HepG2 (cell line): Measurements from ENCODE around the gene ANKRD31. TPM values are rescaled to one million over a fixed set of nuclear protein-coding genes. Genes with fewer than 3 reads are reported as not detected.
A peak's percentile ranks its signal among the peaks of the same experiment; 100 is the strongest.

ENCODE experiments used
- ATAC-seq: fragments of 200-7000 bp; cut with Tn5 transposase; 3 replicates; pipeline ENCODE4 v1.9.1; 2020; ENCODE audit warnings: mild to moderate bottlenecking, moderate library complexity
- BruUV-seq: library from RNA; stranded (reverse); fragments of 400-500 nt; replicated peaks from 2 replicates; lab custom pipeline; 2021; lab: Mats Ljungman, UMichigan
- CTCF ChIA-PET: fragments of 300-600 bp; formaldehyde crosslinking; extraction: SDS; loops from one replicate; lab custom pipeline; 2021; ENCODE audit warnings: low total read pairs, inconsistent platforms, low intra/inter-chr PET ratio; lab: Yijun Ruan, JAX
- POLR2A ChIA-PET: fragments of 350-600 bp; sonication (Branson Sonifier 250); formaldehyde crosslinking; loops from one replicate; lab custom pipeline; 2020; ENCODE audit warnings: antibody characterized with exemption, inconsistent platforms; lab: Yijun Ruan, JAX
- DNase-seq: peaks from one replicate; pipeline ENCODE4 v3.0.0-alpha.2; 2015; ENCODE audit warnings: low spot score
- FAIRE-seq: peaks from 3 replicates; lab custom pipeline; 2011; peaks lifted over from hg19 to GRCh38; lab: Jason Lieb, UNC
- H2AFZ ChIP-seq: one replicate; pipeline ENCODE4 v1.6.1; 2011; ENCODE audit warnings: low read length, inconsistent platforms
- H3K27ac ChIP-seq: fragments of 300-600 bp; 3 replicates; pipeline ENCODE4 v1.8.0; 2011; ENCODE audit warnings: mixed run types, mild to moderate bottlenecking, mixed read lengths, low read length, inconsistent platforms; ENCODE audit not compliant: insufficient read depth; ENCODE audit errors: extremely low read length
- H3K27me3 ChIP-seq, 2 experiments: fragments of 200-600 bp in 1 of 2; 2 replicates in 1 of 2; 3 replicates in 1 of 2; pipeline versions ENCODE4 v1.6.0 to v1.8.0; 2011; ENCODE audit warnings: low read length in 2 of 2, mild to moderate bottlenecking in 2 of 2, moderate library complexity in 2 of 2, inconsistent platforms in 1 of 2; ENCODE audit not compliant: insufficient read depth in 2 of 2, control insufficient read depth in 1 of 2
- H3K36me3 ChIP-seq, 2 experiments: fragments of 200-600 bp in 1 of 2; replicated peaks in 1 of 2; 2 replicates in 1 of 2; 3 replicates in 1 of 2; pipeline versions ENCODE4 v1.5.1 to v1.8.0; 2011; ENCODE audit warnings: low read length in 2 of 2, inconsistent platforms in 1 of 2; ENCODE audit not compliant: insufficient read depth in 2 of 2, control insufficient read depth in 1 of 2
- H3K4me1 ChIP-seq: 2 replicates; pipeline ENCODE4 v1.5.1; 2012; ENCODE audit warnings: low read length, inconsistent platforms; ENCODE audit not compliant: insufficient read depth
- H3K4me2 ChIP-seq: 2 replicates; pipeline ENCODE4 v1.6.0; 2011; ENCODE audit warnings: low read depth, low read length, inconsistent platforms
- H3K4me3 ChIP-seq, 3 experiments: fragments of 200-600 bp in 1 of 3; sonication (generic), shearing (Covaris generic) in 1 of 3; replicated peaks in 1 of 3; 2 replicates each; pipeline ENCODE4 v1.5.1; 2011 to 2016; ENCODE audit warnings: low read length in 3 of 3, inconsistent platforms in 2 of 3, low read depth in 2 of 3, mild to moderate bottlenecking in 2 of 3, control low read depth in 1 of 3, mixed read lengths in 1 of 3; ENCODE audit not compliant: insufficient read depth in 1 of 3
- H3K79me2 ChIP-seq: one replicate; pipeline ENCODE4 v1.6.1; 2011; ENCODE audit warnings: low read length, inconsistent platforms; ENCODE audit not compliant: insufficient read depth
- H3K9ac ChIP-seq: 2 replicates; pipeline ENCODE4 v1.6.0; 2011; ENCODE audit warnings: mild to moderate bottlenecking, low read depth, low read length, inconsistent platforms; ENCODE audit not compliant: insufficient read depth
- H3K9me3 ChIP-seq: 2 replicates; pipeline ENCODE4 v1.5.1; 2012; ENCODE audit warnings: mild to moderate bottlenecking, low read length
- H4K20me1 ChIP-seq: 2 replicates; pipeline ENCODE4 v1.6.0; 2011; ENCODE audit warnings: inconsistent platforms, mild to moderate bottlenecking, low read length, moderate library complexity; ENCODE audit not compliant: insufficient read depth
- ARID4A ChIP-seq: sonication (generic); formaldehyde crosslinking; IDR thresholded peaks from 2 replicates; pipeline ENCODE4 v1.5.0; 2020; ENCODE audit warnings: mild to moderate bottlenecking, missing genetic modification reagents, borderline replicate concordance
- CSRNP2 ChIP-seq: sonication (generic); formaldehyde crosslinking; conservative IDR thresholded peaks from 2 replicates; pipeline ENCODE4 v1.8.0; 2022; ENCODE audit warnings: low read depth, missing genetic modification reagents
- DNMT3B ChIP-seq: conservative IDR thresholded peaks from 2 replicates; pipeline ENCODE4 v1.6.1; 2016; ENCODE audit warnings: missing biosample characterization, control low read depth
- HINFP ChIP-seq: sonication (generic); formaldehyde crosslinking; IDR thresholded peaks from 2 replicates; pipeline ENCODE4 v1.4.0; 2020; ENCODE audit warnings: low read depth, mild to moderate bottlenecking, missing genetic modification reagents
- HMG20A ChIP-seq: IDR thresholded peaks from 2 replicates; pipeline ENCODE4 v1.6.1; 2016; ENCODE audit warnings: borderline replicate concordance
- HOXA3 ChIP-seq: sonication (generic); formaldehyde crosslinking; IDR thresholded peaks from 2 replicates; pipeline ENCODE4 v1.5.0; 2020; ENCODE audit warnings: missing genetic modification reagents
- KMT2A ChIP-seq: sonication (generic); formaldehyde crosslinking; IDR thresholded peaks from 2 replicates; pipeline ENCODE4 v1.4.0; 2020; ENCODE audit warnings: missing genetic modification reagents
- NFIC ChIP-seq: IDR thresholded peaks from 2 replicates; pipeline ENCODE4 v1.6.1; 2012; ENCODE audit warnings: mild to moderate bottlenecking, low read length, inconsistent platforms
- SMC3 ChIP-seq: IDR thresholded peaks from 2 replicates; pipeline ENCODE4 v1.6.1; 2011; ENCODE audit warnings: low read length, improper control_type of control experiment
- ZC3H13 ChIP-seq: sonication (generic); formaldehyde crosslinking; IDR thresholded peaks from 2 replicates; pipeline ENCODE4 v1.8.1; 2023; ENCODE audit warnings: mild to moderate bottlenecking, missing genetic modification reagents, moderate library complexity
- ZFP1 ChIP-seq: IDR thresholded peaks from 2 replicates; pipeline ENCODE4 v1.6.1; 2016
- ZNF232 ChIP-seq: sonication (generic); formaldehyde crosslinking; IDR thresholded peaks from 2 replicates; pipeline ENCODE4 v1.4.0; 2020; ENCODE audit warnings: missing genetic modification reagents, borderline replicate concordance
- ZNF234 ChIP-seq: sonication (generic); formaldehyde crosslinking; conservative IDR thresholded peaks from 2 replicates; pipeline ENCODE4 v1.5.1; 2020; ENCODE audit warnings: mild to moderate bottlenecking, missing genetic modification reagents
- ZNF343 ChIP-seq: sonication (generic); formaldehyde crosslinking; IDR thresholded peaks from 2 replicates; pipeline ENCODE4 v1.4.0; 2020; ENCODE audit warnings: mild to moderate bottlenecking, missing genetic modification reagents
- ZNF790 ChIP-seq: sonication (generic); formaldehyde crosslinking; IDR thresholded peaks from 2 replicates; pipeline ENCODE4 v1.8.0; 2022; ENCODE audit warnings: missing genetic modification reagents, mild to moderate bottlenecking, borderline replicate concordance
- ZNF891 ChIP-seq: sonication (generic); formaldehyde crosslinking; IDR thresholded peaks from 2 replicates; pipeline ENCODE4 v1.5.0; 2020; ENCODE audit warnings: mild to moderate bottlenecking, missing genetic modification reagents
- ZXDC ChIP-seq: sonication (generic); formaldehyde crosslinking; IDR thresholded peaks from 2 replicates; pipeline ENCODE4 v1.5.0; 2020; ENCODE audit warnings: mild to moderate bottlenecking, missing genetic modification reagents
- in situ Hi-C: cut with HindIII; loops from 2 replicates; pipeline ENCODE4 v1.10.0; 2017; ENCODE audit warnings: low pct_unique_long_range_greater_than_20kb; ENCODE audit not compliant: extremely low pct_ligation_motif_present
- intact Hi-C: fragments of 100-400 bp; cut with micrococcal nuclease; formaldehyde crosslinking; loops from one replicate; pipeline ENCODE4 v1.10.0; 2022; ENCODE audit not compliant: unreplicated experiment
- polyA plus RNA-seq, 8 experiments: library from polyadenylated mRNA; depleted of rRNA in 3 of 8; stranded (reverse) in 7 of 8; unstranded in 1 of 8; fragments of >200 nt; fragmentation: Illumina TruSeq in 4 of 8; extraction: Trizol in 4 of 8; gene quantifications; 2 replicates each; pipeline versions ENCODE4 v1.2.1 to v1.2.3, GENCODE V29; 2011 to 2016; ENCODE audit warnings: low read depth in 4 of 8, missing spikeins in 1 of 8, mixed read lengths in 1 of 8; ENCODE audit not compliant: insufficient read depth in 1 of 8
- total RNA-seq, 5 experiments: library from RNA; depleted of rRNA; stranded (reverse); fragments of >200 nt; fragmentation: Illumina TruSeq; extraction: Trizol; gene quantifications; 2 replicates each; pipeline ENCODE4 v1.2.3, GENCODE V29; 2016; ENCODE audit warnings: low read depth in 1 of 5

The ANKRD31 gene
- total and polyA plus RNA-seq, 2 of the 13 experiments (the other 11 are each of a cell fraction or from before 2014, with no cell fraction given), result 0.01 to 0.09 TPM

- Histone ChIP-seq H3K4me3 (no peak overlapping the region), H3K9me3 (peaks cover 3% of the 10 kb centered on the region; the same call in 1 of the 2 replicates), H3K4me2 (no peak overlapping the region), H3K9ac (no peak overlapping the region), H3K27me3 (no peaks in the 10 kb centered on the region), H4K20me1 (no peaks in the 10 kb centered on the region), H3K79me2 (no peaks in the 10 kb centered on the region), H3K27ac (no peak overlapping the region), H3K4me1 (no peaks in the 10 kb centered on the region), H2AFZ (no peak overlapping the region), H3K36me3 (no peaks in the 10 kb centered on the region)
- FAIRE-seq (peak; percentile 48), DNase-seq (peak; percentile 34), ATAC-seq (peak; percentile 81)
- TF ChIP-seq ZNF891 (CRISPR knock-in tag) (no peak), NFIC (no peak), ZC3H13 (CRISPR knock-in tag) (no peak), KMT2A (CRISPR knock-in tag) (no peak), ZNF790 (no peak), ZNF234 (CRISPR knock-in tag) (no peak), ARID4A (CRISPR knock-in tag) (no peak), ZNF343 (CRISPR knock-in tag) (no peak), ZXDC (CRISPR knock-in tag) (no peak), ZFP1 (CRISPR knock-in tag) (no peak), ZNF232 (CRISPR knock-in tag) (no peak), CSRNP2 (CRISPR knock-in tag) (no peak), HMG20A (no peak), HINFP (CRISPR knock-in tag) (no peak), DNMT3B (CRISPR knock-in tag) (no peak), HOXA3 (CRISPR knock-in tag) (no peak), SMC3 (no peak)
- intact Hi-C loops, result no loop called here
- POLR2A ChIA-PET, result no interaction called here
- BruUV-seq, result no TSS peak
- CTCF ChIA-PET, result no interaction called here
- in situ Hi-C loops, result no loop called here
These were observed 69.3 kb downstream of the ANKRD31 start for GRCh38 chr5:75167345-75167744.
